Liver (tissue), 9 donors: Measurements from ENCODE around the gene PDGFB. TPM values are rescaled to one million over a fixed set of nuclear protein-coding genes. Genes with fewer than 3 reads are reported as not detected.

Experiments used
- DNase-seq: peaks from one replicate; pipeline ENCODE4 v3.0.0-alpha.2; 2017; ENCODE audit warnings: low spot score
- H3K27ac ChIP-seq, 2 donors: one replicate each; pipeline ENCODE4 v1.7.0; 2013; ENCODE audit warnings: inconsistent platforms in 2 of 2, low read length in 2 of 2, control low read depth in 1 of 2, low read depth in 1 of 2, mild to moderate bottlenecking in 1 of 2
- H3K27me3 ChIP-seq, 4 donors: one replicate each; pipeline versions ENCODE4 v1.6.1 to v1.7.0; 2013; ENCODE audit warnings: low read length in 3 of 4, inconsistent platforms in 1 of 4, mild to moderate bottlenecking in 1 of 4, moderate library complexity in 1 of 4; ENCODE audit not compliant: control insufficient read depth in 4 of 4, insufficient read depth in 4 of 4
- H3K36me3 ChIP-seq, 4 donors: one replicate each; pipeline versions ENCODE4 v1.6.1 to v1.7.0; 2013; ENCODE audit warnings: low read length in 3 of 4, mild to moderate bottlenecking in 3 of 4, low read depth in 1 of 4, moderate library complexity in 1 of 4; ENCODE audit not compliant: control insufficient read depth in 4 of 4, insufficient read depth in 3 of 4
- H3K4me1 ChIP-seq, 4 donors: one replicate each; pipeline versions ENCODE4 v1.6.1 to v1.7.0; 2013; ENCODE audit warnings: low read length in 3 of 4, mild to moderate bottlenecking in 3 of 4, moderate library complexity in 1 of 4; ENCODE audit not compliant: control insufficient read depth in 4 of 4, insufficient read depth in 4 of 4
- H3K4me3 ChIP-seq, 3 donors: one replicate each; pipeline versions ENCODE4 v1.6.1 to v1.7.0; 2013; ENCODE audit warnings: low read length in 3 of 3, control low read depth in 1 of 3, low read depth in 1 of 3, mild to moderate bottlenecking in 1 of 3
- H3K9ac ChIP-seq, 2 donors: one replicate each; pipeline ENCODE4 v1.7.0; 2013; ENCODE audit warnings: low read length in 2 of 2, mild to moderate bottlenecking in 2 of 2, moderate library complexity in 2 of 2, control low read depth in 1 of 2, low read depth in 1 of 2
- H3K9me3 ChIP-seq, 4 donors: one replicate each; pipeline versions ENCODE4 v1.6.1 to v1.7.0; 2013; ENCODE audit warnings: low read length in 3 of 4; ENCODE audit not compliant: control insufficient read depth in 4 of 4
- EGR1 ChIP-seq, 2 donors: IDR thresholded peaks; 2 replicates each; pipeline ENCODE4 v1.6.1; 2016 to 2018; ENCODE audit warnings: antibody characterized with exemption in 2 of 2, low read depth in 2 of 2
- FOXA1 ChIP-seq: IDR thresholded peaks from 2 replicates; pipeline ENCODE4 v1.6.1; 2016; ENCODE audit warnings: antibody characterized with exemption
- FOXA2 ChIP-seq: IDR thresholded peaks from 2 replicates; pipeline ENCODE4 v1.6.1; 2016; ENCODE audit warnings: antibody characterized with exemption
- GABPA ChIP-seq, 2 donors: IDR thresholded peaks in 1 of 2; conservative IDR thresholded peaks in 1 of 2; 2 replicates each; pipeline ENCODE4 v1.6.1; 2016; ENCODE audit warnings: antibody characterized with exemption in 2 of 2, mild to moderate bottlenecking in 1 of 2, moderate library complexity in 1 of 2
- HNF4A ChIP-seq, 2 donors: conservative IDR thresholded peaks; 2 replicates each; pipeline ENCODE4 v1.6.1; 2016; ENCODE audit warnings: antibody characterized with exemption in 2 of 2, mild to moderate bottlenecking in 2 of 2
- HNF4G ChIP-seq: IDR thresholded peaks from 2 replicates; pipeline ENCODE4 v1.6.1; 2016; ENCODE audit warnings: antibody characterized with exemption
- JUND ChIP-seq, 2 donors: IDR thresholded peaks; 2 replicates each; pipeline ENCODE4 v1.6.1; 2016; ENCODE audit warnings: antibody characterized with exemption in 2 of 2
- NR2F2 ChIP-seq: IDR thresholded peaks from 2 replicates; pipeline ENCODE4 v1.6.1; 2016; ENCODE audit warnings: antibody characterized with exemption
- RAD21 ChIP-seq, 2 donors: IDR thresholded peaks; 2 replicates each; pipeline ENCODE4 v1.6.1; 2016; ENCODE audit warnings: antibody characterized with exemption in 2 of 2, mild to moderate bottlenecking in 2 of 2
- RXRA ChIP-seq, 2 donors: IDR thresholded peaks; 2 replicates each; pipeline ENCODE4 v1.6.1; 2017 to 2018; ENCODE audit warnings: antibody characterized with exemption in 2 of 2, mild to moderate bottlenecking in 1 of 2
- SP1 ChIP-seq: IDR thresholded peaks from 2 replicates; pipeline ENCODE4 v1.6.1; 2018; ENCODE audit warnings: antibody characterized with exemption, mild to moderate bottlenecking
- TAF1 ChIP-seq: conservative IDR thresholded peaks from 2 replicates; pipeline ENCODE4 v1.6.1; 2016; ENCODE audit warnings: antibody characterized with exemption, mild to moderate bottlenecking
- YY1 ChIP-seq: IDR thresholded peaks from 2 replicates; pipeline ENCODE4 v1.6.1; 2016; ENCODE audit warnings: antibody characterized with exemption, mild to moderate bottlenecking
- WGBS: extraction: QIAGEN DNeasy Blood & Tissue Kit; methylation state at CpG from one replicate; pipeline ENCODE4 v1.1.7; 2013; 5-methylcytosine and 5-hydroxymethylcytosine counted together
- polyA plus RNA-seq, 2 donors: library from polyadenylated mRNA; stranded (reverse) in 1 of 2; unstranded in 1 of 2; fragments of 200-250 nt in 1 of 2; fragments of >200 nt in 1 of 2; fragmentation: Nextera tagmentation in 1 of 2; extraction: Ambion mirVana in 1 of 2; gene quantifications; one replicate each; pipeline versions ENCODE4 v1.2.1 to v1.2.3, GENCODE V29; 2013 to 2015
- total RNA-seq, 2 donors: library from RNA; depleted of rRNA; stranded (reverse); fragments of >200 nt; gene quantifications; one replicate each; pipeline ENCODE4 v1.2.3, GENCODE V29; 2014
- TF ChIP-seq, protein P1 (sequence below): IDR thresholded peaks from 2 replicates; pipeline ENCODE4 v1.6.1; 2016; ENCODE audit warnings: antibody characterized with exemption, mild to moderate bottlenecking
- TF ChIP-seq, protein P2 (sequence below): IDR thresholded peaks from 2 replicates; pipeline ENCODE4 v1.6.1; 2016; ENCODE audit warnings: antibody characterized with exemption
- TF ChIP-seq, protein P3 (sequence below): fragments of 150-350 bp; IDR thresholded peaks from 2 replicates; pipeline ENCODE4 v1.5.1; 2017; ENCODE audit warnings: improper control_type of control experiment, low read depth, low read length; ENCODE audit not compliant: missing input control
- TF ChIP-seq, protein P4 (sequence below): IDR thresholded peaks from 2 replicates; pipeline ENCODE4 v1.6.1; 2016; ENCODE audit warnings: antibody characterized with exemption
- TF ChIP-seq, protein P5 (sequence below): IDR thresholded peaks from 2 replicates; pipeline ENCODE4 v1.6.1; 2016; ENCODE audit warnings: antibody characterized with exemption
- donor health status: healthy.
- donor health status: healthy.
- donor health status: healthy.
- donor health status: healthy.
- donor health status: healthy.

The PDGFB gene
- total and polyA plus RNA-seq, 4 donors: 0.25 to 4.5 (median 1.7) TPM

DNA sequence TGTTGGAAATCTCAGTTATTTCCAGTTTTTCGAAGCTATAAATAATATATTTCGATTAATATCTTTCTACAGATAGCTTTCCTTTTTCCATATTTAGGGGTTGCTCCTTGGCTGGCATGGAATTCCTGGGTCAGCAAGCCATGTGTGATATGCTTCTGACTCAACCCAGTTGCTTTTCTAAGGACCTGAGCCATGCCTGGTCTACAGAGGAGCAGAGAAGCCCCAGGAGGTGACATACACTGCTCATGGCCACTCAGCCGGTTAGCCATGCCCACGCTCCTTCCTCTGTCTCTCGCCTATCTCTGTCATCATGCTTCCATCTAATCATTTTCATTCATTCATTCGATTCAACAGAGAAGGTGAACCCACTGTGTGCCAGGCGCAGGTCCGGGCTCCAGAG, 23.2 kb upstream of the PDGFB start:
- Histone ChIP-seq H3K9ac (no peak overlapping the region), H3K27me3 (no peaks in the 10 kb centered on the region), H3K27ac (no peak overlapping the region), H3K36me3 (no peaks in the 10 kb centered on the region), H3K4me1 (no peaks in the 10 kb centered on the region), H3K4me3 (no peak overlapping the region), H3K9me3 (no peaks in the 10 kb centered on the region)
- TF ChIP-seq EGR1 (IDR thresholded peaks at IDR 0.05; ENCODE audit: low read depth in 2 of 2) (no peak), GABPA (IDR thresholded peaks at IDR 0.05 in 1 of 2, conservative IDR thresholded peaks at IDR 0.05 in 1 of 2) (no peak), RXRA (IDR thresholded peaks at IDR 0.05) (no peak), NR2F2 (no peak), SP1 (no peak), HNF4G (no peak), RAD21 (IDR thresholded peaks at IDR 0.05) (no peak), YY1 (no peak), JUND (IDR thresholded peaks at IDR 0.05) (no peak), HNF4A (conservative IDR thresholded peaks at IDR 0.05) (no peak), FOXA1 (no peak), FOXA2 (no peak), TAF1 (no peak)
- TF ChIP-seq, protein P1, sequence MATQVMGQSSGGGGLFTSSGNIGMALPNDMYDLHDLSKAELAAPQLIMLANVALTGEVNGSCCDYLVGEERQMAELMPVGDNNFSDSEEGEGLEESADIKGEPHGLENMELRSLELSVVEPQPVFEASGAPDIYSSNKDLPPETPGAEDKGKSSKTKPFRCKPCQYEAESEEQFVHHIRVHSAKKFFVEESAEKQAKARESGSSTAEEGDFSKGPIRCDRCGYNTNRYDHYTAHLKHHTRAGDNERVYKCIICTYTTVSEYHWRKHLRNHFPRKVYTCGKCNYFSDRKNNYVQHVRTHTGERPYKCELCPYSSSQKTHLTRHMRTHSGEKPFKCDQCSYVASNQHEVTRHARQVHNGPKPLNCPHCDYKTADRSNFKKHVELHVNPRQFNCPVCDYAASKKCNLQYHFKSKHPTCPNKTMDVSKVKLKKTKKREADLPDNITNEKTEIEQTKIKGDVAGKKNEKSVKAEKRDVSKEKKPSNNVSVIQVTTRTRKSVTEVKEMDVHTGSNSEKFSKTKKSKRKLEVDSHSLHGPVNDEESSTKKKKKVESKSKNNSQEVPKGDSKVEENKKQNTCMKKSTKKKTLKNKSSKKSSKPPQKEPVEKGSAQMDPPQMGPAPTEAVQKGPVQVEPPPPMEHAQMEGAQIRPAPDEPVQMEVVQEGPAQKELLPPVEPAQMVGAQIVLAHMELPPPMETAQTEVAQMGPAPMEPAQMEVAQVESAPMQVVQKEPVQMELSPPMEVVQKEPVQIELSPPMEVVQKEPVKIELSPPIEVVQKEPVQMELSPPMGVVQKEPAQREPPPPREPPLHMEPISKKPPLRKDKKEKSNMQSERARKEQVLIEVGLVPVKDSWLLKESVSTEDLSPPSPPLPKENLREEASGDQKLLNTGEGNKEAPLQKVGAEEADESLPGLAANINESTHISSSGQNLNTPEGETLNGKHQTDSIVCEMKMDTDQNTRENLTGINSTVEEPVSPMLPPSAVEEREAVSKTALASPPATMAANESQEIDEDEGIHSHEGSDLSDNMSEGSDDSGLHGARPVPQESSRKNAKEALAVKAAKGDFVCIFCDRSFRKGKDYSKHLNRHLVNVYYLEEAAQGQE: no peak
- TF ChIP-seq, protein P2, sequence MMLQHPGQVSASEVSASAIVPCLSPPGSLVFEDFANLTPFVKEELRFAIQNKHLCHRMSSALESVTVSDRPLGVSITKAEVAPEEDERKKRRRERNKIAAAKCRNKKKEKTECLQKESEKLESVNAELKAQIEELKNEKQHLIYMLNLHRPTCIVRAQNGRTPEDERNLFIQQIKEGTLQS: no peak
- TF ChIP-seq, protein P3, sequence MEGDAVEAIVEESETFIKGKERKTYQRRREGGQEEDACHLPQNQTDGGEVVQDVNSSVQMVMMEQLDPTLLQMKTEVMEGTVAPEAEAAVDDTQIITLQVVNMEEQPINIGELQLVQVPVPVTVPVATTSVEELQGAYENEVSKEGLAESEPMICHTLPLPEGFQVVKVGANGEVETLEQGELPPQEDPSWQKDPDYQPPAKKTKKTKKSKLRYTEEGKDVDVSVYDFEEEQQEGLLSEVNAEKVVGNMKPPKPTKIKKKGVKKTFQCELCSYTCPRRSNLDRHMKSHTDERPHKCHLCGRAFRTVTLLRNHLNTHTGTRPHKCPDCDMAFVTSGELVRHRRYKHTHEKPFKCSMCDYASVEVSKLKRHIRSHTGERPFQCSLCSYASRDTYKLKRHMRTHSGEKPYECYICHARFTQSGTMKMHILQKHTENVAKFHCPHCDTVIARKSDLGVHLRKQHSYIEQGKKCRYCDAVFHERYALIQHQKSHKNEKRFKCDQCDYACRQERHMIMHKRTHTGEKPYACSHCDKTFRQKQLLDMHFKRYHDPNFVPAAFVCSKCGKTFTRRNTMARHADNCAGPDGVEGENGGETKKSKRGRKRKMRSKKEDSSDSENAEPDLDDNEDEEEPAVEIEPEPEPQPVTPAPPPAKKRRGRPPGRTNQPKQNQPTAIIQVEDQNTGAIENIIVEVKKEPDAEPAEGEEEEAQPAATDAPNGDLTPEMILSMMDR: no peak
- TF ChIP-seq, protein P4, sequence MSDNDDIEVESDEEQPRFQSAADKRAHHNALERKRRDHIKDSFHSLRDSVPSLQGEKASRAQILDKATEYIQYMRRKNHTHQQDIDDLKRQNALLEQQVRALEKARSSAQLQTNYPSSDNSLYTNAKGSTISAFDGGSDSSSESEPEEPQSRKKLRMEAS: no peak
- TF ChIP-seq, protein P5, sequence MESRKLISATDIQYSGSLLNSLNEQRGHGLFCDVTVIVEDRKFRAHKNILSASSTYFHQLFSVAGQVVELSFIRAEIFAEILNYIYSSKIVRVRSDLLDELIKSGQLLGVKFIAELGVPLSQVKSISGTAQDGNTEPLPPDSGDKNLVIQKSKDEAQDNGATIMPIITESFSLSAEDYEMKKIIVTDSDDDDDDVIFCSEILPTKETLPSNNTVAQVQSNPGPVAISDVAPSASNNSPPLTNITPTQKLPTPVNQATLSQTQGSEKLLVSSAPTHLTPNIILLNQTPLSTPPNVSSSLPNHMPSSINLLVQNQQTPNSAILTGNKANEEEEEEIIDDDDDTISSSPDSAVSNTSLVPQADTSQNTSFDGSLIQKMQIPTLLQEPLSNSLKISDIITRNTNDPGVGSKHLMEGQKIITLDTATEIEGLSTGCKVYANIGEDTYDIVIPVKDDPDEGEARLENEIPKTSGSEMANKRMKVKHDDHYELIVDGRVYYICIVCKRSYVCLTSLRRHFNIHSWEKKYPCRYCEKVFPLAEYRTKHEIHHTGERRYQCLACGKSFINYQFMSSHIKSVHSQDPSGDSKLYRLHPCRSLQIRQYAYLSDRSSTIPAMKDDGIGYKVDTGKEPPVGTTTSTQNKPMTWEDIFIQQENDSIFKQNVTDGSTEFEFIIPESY: no peak
- WGBS: 90% methylated on average over 8 of the region's 8 CpGs
- no peak for DNase-seq
